C4-2B (cell line): ENCODE measurements around the gene CCDC170.

Source experiments
- CTCF ChIP-seq: fragments of 450-650 bp; conservative IDR thresholded peaks from 2 replicates; pipeline ENCODE4 v1.5.1; 2017; ENCODE audit warnings: mild to moderate bottlenecking
- ZFX ChIP-seq: fragments of 450-650 bp; IDR thresholded peaks from 2 replicates; pipeline ENCODE4 v1.6.1; 2017

- TF ChIP-seq CTCF, result no peak
- no peak for TF ChIP-seq ZFX
Observed at GRCh38 chr6:151494235-151494935, 568 bp downstream of the CCDC170 start.
